HG03280 (cell line): ENCODE results near the gene GIGYF2.

Source experiments
- ATAC-seq: cut with Tn5 transposase; IDR thresholded peaks from one replicate; pipeline ENCODE4 v1.9.1; 2021; ENCODE audit warnings: mild to moderate bottlenecking, moderate library complexity; ENCODE audit not compliant: unreplicated experiment

The GIGYF2 gene

GRCh38 chr2:232888839-232889529, 191.9 kb downstream of the GIGYF2 start:
- ATAC-seq = no peak

DNA sequence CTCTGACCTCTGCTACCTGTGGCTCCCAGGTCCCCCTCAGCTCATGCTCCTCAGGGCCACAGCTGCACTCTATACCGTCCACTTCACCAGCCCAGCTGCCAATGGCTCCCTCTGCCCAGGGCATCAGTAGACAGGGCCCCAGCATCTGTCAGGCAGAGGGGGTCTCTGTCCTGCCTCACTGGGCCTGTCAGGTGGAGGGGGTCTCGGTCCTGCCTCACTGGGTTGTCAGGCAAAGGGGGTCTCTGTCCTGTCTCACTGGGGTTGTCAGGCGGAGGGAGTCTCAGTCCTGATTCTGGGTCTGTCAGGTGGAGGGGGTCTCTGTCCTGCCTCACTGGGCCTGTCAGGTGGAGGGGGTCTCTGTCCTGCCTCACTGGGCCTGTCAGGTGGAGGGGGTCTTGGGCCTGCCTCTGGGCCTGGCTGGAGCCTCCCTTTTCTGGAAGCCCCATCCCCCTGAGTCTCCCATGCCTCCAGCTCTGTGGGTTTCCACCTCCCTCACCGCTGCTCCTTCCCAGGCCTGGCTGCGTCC, 192.8 kb downstream of the GIGYF2 start:
- no peak for ATAC-seq

DNA sequence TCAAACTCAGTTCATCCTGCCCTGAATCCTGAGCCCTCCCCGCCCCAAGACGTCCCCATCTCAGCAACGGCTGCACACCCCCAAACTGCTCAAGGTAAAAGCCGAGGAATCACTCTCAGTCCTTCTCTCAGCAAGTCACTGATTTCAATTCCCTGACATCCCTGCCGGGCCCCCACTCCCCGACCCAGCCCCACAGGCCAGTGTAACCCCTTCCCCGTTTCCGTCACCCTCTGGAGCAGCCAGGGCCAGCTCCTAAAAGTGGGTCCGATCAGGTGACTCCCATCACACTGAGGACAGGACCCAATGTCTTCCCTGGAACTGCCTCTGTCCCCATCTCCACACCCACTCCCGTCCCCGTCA, 193.4 kb downstream of the GIGYF2 start:
- no peak for ATAC-seq

DNA sequence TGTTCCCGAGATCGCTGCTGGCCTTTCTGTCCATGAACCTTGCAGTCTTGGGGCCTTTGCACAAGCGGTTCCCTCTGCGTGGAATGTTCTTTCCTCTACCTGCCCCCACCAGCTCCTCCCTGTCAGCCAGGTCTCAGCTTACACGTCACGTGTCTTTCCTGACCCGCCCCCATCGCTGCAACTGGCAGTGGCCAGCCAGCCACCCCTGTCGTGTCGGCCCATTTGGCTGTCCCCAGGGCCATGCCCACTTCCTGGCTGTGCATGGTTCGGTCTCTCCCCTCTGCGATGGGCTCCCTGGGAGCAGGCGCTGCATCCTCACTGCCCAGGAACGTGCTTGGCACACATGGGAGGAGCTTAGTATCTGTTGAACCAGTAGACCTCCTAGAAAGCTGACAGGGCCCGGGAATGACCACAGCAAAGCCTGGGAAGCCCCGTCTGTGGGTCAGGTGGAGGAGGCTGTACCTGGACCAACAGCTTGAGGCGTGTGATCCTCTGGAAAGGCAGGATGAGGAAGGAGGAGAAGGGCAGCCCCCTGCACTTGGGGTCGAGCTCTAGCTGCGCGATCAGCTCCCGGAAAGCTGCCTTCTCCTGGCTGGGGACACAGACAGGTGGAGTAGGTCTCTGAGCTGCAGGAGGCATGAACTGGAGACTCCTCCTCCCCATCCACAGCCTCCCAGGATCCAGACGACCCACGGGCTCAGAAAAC, 193.9 kb downstream of the GIGYF2 start:
- ATAC-seq = no peak

DNA sequence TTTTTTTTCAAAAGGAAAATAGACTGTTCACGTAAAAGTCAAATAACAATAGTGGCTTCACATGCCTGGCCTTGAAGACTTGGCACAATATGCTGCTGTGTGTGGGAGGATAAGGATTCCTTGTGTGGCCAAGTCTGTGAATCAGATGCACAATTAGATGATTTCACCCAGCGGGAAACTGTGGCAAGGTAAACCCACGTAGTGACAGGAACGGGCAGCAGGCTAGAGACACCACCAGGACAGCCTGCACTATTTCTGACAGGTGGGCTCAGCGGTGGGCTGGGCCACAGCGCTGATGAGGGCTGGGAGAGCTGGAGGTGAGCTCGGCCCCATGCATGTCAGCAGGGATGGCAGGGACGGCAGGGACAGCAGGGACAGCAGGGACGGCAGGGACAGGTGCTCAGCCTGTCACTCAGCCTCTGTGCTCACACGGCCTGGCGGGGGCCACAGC, 194.5 kb downstream of the GIGYF2 start:
- no peak for ATAC-seq

GRCh38 chr2:232892221-232892620, 195.1 kb downstream of the GIGYF2 start:
- ATAC-seq = no peak

DNA sequence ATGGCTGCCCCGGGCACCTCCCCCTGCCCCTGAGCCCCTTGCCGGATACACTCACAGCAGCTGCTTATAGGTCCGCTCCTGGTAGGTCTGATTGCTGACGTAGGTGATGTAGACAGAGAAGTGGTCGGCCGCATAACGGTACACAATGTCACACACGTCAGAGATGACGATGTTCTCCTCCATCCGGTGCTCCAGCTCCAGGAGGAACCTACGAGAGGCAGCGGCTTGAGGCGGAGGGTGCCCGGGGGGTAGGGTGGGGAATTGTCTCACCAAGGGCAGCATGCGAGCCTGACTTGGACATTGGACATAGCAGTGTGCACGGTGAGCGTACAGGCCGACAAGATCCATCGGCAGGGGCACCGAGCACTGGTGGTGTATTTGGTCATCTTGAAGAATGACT, 195.7 kb downstream of the GIGYF2 start:
- no peak for ATAC-seq

DNA sequence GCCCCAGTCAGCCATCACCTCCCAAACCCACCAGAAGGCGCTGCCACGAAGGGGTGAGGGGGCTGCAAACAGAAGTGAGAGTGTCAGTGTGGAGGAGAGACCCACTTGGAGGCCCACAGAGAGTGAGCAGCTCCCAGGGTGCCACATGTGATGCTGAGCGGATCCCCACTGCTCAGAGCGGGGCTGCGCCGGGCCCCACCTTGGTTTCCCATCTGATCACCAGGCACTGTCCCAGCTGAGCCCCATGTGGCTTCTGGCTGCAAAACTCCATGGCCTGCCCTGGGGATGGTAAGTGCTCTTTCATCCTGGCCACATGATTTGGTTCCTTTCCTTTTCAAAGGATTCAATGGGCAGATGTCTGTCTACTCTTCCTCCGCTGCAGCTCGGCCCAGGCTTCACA, 196.7 kb downstream of the GIGYF2 start:
- no peak for ATAC-seq

DNA sequence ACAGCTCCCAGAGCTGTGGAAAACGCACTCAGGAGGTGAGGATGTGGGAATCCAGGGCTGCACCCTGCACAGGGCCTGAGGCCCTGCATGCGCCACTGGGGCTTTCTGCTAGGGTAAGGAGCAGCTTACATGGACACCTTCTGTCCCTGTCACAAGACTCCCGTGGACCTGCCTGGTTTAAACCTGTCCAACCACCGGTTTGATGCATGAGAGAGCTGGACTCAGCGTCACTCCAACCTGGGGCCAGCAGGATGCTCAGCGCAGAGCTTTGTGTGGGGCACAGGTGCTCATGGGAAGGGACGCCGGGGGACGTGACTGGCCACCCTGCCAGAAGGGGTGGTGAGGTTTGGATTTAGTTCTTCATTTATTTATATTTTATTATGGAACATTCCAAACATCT, 197.1 kb downstream of the GIGYF2 start:
- ATAC-seq = no peak

DNA sequence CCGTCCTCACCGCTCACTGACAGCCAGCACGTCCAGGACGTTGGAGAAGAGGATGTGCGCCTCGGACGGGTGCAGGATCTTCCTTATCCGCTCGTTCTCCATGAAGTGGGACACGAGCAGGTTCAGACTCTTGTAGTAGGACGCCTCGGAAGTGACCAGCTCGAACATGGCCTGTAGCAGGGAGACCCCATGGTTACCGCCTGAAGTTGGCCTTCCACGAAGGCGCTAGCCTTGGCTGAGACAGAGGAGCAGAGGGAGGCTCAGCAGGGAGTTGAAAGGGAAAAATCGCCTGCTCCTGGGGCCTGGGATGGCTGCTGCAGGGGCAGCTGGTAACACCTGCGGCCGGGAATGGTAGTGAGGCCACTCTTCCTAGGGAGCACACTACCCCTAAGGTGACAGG, 197.6 kb downstream of the GIGYF2 start:
- ATAC-seq = no peak

DNA sequence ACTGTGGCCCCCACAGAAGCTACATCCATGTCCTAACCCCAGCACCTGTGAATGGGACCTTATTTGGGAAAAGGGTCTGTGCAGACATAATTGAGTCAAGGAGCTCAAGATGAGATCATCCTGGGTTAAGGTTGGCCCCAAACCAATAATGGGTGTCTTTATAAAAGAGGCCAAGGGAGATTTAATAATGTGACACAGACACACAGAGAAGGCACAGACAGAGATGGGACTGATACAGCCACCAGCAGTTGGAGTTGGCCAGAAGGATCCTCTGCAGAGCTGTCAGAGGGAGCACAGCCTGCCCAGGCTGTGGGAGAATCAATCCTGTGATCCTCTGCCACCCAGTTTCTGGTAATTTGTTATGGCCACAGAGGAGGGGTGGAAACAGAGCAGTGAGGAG, 199.0 kb downstream of the GIGYF2 start:
- ATAC-seq = no peak

GRCh38 chr2:232896720-232897597, 199.8 kb downstream of the GIGYF2 start:
- no peak for ATAC-seq

- ATAC-seq = no peak
Observed at GRCh38 chr2:232897598-232898408, 200.7 kb downstream of the GIGYF2 start.

DNA sequence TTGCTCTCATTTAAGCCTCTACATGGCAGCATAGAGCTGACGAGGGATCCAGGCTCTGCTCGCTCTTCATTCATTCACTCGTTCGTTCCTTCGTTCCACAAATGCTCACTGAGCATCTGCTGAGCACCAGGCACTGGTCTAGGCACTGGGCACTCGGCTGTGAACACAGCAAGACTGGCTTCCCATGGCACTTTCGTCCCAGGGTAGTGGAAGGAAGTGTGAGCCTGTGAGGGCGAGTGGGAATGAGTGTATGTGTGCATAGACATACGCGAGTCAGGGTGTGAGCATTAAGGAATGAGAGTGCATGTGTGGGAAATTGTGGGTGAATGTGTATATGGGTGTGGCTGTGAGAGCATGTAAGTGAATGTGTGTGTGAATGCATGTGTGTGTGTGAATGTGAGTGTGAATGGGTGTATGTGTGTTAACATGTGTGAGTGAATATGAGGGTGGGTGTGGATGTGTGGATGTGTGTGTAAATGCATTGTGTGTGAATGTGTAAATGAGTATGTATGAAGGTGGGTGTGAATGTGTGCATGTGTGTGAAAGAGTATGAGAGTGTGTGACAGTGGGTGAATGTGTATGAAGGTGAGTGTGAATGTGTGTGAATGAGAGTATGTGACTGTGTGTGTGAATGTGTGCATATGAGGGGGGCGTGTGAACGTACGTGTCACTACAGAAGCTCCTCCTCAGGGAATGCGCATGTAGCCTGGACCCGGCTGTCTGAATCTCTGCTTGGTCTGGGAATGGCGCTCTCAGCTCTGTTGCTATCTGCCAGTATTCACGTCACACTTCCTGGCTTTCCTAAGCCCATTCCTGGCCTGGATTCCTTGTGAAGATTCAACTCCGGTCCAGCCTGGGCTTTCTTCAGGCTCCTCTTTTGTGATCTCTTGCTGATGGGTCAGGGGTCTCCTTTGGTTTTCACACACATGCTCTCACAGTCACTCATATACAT, 201.7 kb downstream of the GIGYF2 start:
- no peak for ATAC-seq

- ATAC-seq = no peak
Observed at GRCh38 chr2:232900811-232901735, 203.9 kb downstream of the GIGYF2 start.

GRCh38 chr2:232901736-232902578, 204.8 kb downstream of the GIGYF2 start:
- no peak for ATAC-seq

DNA sequence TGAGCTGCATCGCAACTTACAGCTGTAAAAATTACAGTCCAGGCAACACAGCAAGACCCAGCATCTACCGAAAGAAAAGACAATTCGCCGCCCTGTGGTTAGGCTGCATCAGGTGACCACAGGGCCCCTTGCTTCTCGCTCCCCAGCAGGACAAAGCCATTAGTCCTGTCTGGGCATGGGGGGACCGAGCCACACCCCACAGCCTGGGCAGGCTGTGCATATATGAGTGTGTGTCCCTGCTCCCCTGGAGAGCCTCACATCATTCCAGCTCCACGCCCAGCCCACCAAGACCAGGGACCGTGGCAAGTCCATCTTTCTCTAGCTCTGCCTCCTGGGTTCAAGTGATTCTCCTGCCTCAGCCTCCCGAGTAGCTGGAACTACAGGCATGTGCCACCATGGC, 206.9 kb downstream of the GIGYF2 start:
- ATAC-seq = no peak
